C4-2B (cell line): ENCODE results near the gene SMIM1.
"Not testable (repeated sequence)": the region's sequence is repeated elsewhere in the genome, so short reads cannot be mapped to it uniquely, and the experiment has no call there.

Source experiments
- H3K27ac ChIP-seq: fragments of 450-650 bp; 2 replicates; pipeline ENCODE4 v1.5.1; 2017
- CTCF ChIP-seq: fragments of 450-650 bp; conservative IDR thresholded peaks from 2 replicates; pipeline ENCODE4 v1.5.1; 2017; ENCODE audit warnings: mild to moderate bottlenecking
- ZFX ChIP-seq: fragments of 450-650 bp; IDR thresholded peaks from 2 replicates; pipeline ENCODE4 v1.6.1; 2017

The SMIM1 gene

GRCh38 chr1:3795453-3796214 lies 23.1 kb downstream of the SMIM1 start:
- H3K27ac ChIP-seq: peak overlapping the region; percentile 88

GRCh38 chr1:3796215-3797061 lies 23.9 kb downstream of the SMIM1 start, which contains the start of gene LRRC47:
LRRC47 (minus strand) TSS chr1:3796498; CDS start chr1:3796476, 22 bp downstream.
- H3K27ac ChIP-seq: peak within 1 kb of the TSS; percentile 88
- TF ChIP-seq ZFX (peak; percentile 100), CTCF (no peak)

More at GRCh38 chr1:3795453-3796214, 23.1 kb downstream of the SMIM1 start:
- no peak for TF ChIP-seq CTCF
- no peak for TF ChIP-seq ZFX

GRCh38 chr1:3799976-3800685 lies 27.6 kb downstream of the SMIM1 start:
- TF ChIP-seq CTCF (no peak), ZFX (no peak)
- H3K27ac ChIP-seq: no peak overlapping the region

- H3K27ac ChIP-seq: not testable (repeated sequence)
Observed at GRCh38 chr1:3800795-3801194, 28.2 kb downstream of the SMIM1 start.

GRCh38 chr1:3803905-3804626 lies 31.5 kb downstream of the SMIM1 start:
- no peak for TF ChIP-seq ZFX
- no peak for TF ChIP-seq CTCF
- H3K27ac ChIP-seq: no peak overlapping the region

GRCh38 chr1:3804627-3804944 lies 32.0 kb downstream of the SMIM1 start:
- H3K27ac ChIP-seq: not testable (repeated sequence)

- H3K27ac ChIP-seq: no peak overlapping the region
- TF ChIP-seq CTCF (no peak), ZFX (no peak)
Observed at GRCh38 chr1:3805038-3805437, 32.5 kb downstream of the SMIM1 start.
